ENCODE measurements around the gene TMEM233. TPM values are rescaled to one million over a fixed set of nuclear protein-coding genes. Genes with fewer than 3 reads are reported as not detected.

TMEM233 gene
- total and polyA plus RNA-seq, 2 experiments from 2014 or later, result 0.24 to 0.71 TPM

- TF ChIP-seq, protein P1, sequence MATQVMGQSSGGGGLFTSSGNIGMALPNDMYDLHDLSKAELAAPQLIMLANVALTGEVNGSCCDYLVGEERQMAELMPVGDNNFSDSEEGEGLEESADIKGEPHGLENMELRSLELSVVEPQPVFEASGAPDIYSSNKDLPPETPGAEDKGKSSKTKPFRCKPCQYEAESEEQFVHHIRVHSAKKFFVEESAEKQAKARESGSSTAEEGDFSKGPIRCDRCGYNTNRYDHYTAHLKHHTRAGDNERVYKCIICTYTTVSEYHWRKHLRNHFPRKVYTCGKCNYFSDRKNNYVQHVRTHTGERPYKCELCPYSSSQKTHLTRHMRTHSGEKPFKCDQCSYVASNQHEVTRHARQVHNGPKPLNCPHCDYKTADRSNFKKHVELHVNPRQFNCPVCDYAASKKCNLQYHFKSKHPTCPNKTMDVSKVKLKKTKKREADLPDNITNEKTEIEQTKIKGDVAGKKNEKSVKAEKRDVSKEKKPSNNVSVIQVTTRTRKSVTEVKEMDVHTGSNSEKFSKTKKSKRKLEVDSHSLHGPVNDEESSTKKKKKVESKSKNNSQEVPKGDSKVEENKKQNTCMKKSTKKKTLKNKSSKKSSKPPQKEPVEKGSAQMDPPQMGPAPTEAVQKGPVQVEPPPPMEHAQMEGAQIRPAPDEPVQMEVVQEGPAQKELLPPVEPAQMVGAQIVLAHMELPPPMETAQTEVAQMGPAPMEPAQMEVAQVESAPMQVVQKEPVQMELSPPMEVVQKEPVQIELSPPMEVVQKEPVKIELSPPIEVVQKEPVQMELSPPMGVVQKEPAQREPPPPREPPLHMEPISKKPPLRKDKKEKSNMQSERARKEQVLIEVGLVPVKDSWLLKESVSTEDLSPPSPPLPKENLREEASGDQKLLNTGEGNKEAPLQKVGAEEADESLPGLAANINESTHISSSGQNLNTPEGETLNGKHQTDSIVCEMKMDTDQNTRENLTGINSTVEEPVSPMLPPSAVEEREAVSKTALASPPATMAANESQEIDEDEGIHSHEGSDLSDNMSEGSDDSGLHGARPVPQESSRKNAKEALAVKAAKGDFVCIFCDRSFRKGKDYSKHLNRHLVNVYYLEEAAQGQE (IDR thresholded peaks at IDR 0.05; ENCODE audit: unreplicated experiment), result no peak
- TF ChIP-seq EZH2phosphoT487 (IDR thresholded peaks at IDR 0.05; ENCODE audit: unreplicated experiment), result no peak
- TF ChIP-seq, protein P2, sequence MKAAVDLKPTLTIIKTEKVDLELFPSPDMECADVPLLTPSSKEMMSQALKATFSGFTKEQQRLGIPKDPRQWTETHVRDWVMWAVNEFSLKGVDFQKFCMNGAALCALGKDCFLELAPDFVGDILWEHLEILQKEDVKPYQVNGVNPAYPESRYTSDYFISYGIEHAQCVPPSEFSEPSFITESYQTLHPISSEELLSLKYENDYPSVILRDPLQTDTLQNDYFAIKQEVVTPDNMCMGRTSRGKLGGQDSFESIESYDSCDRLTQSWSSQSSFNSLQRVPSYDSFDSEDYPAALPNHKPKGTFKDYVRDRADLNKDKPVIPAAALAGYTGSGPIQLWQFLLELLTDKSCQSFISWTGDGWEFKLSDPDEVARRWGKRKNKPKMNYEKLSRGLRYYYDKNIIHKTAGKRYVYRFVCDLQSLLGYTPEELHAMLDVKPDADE (IDR thresholded peaks at IDR 0.05), result no peak
- no peak for TF ChIP-seq CREB1 (CRISPR knock-in tag; IDR thresholded peaks at IDR 0.05; ENCODE audit: low read depth)
These were observed 74.8 kb downstream of the TMEM233 start (continued) for GRCh38 chr12:119668324-119668841.

GRCh38 chr12:119669744-119670472 lies 76.3 kb downstream of the TMEM233 start:
- H3K27ac Mint-ChIP-seq, result no peak overlapping the region
- H3K9me3 Mint-ChIP-seq, result no peaks in the 10 kb centered on the region
- Histone ChIP-seq H3K4me2 (no peak overlapping the region), H3K4me1 (ENCODE audit: insufficient read depth) (no peaks in the 10 kb centered on the region; the same call in 1 of the 2 replicates), H3K36me3 (ENCODE audit: insufficient read depth) (peaks cover 35% of the 10 kb centered on the region), H3K27ac (ENCODE audit: low read depth) (no peak overlapping the region), H3K27me3 (ENCODE audit: insufficient read depth) (no peaks in the 10 kb centered on the region), H3K9me2 (ENCODE audit: insufficient read depth) (no peaks in the 10 kb centered on the region), H3K79me2 (replicated peaks; ENCODE audit: insufficient read depth) (peaks cover 37% of the 10 kb centered on the region), H4K20me1 (replicated peaks; ENCODE audit: insufficient read depth) (peaks cover 20% of the 10 kb centered on the region; the same call in 1 of the 2 replicates), H3K4me3 (no peak overlapping the region), H3F3A (replicated peaks; ENCODE audit: low read depth) (peaks cover 7% of the 10 kb centered on the region), H2AFZ (no peak overlapping the region)
- DNase-seq (ENCODE audit: low spot score) (no peak), ATAC-seq (no peak)
- H3K36me3 Mint-ChIP-seq (ENCODE audit: low read depth), result peaks cover 56% of the 10 kb centered on the region
- peak overlapping the region; percentile 43 for H3K4me3 Mint-ChIP-seq
- H3K4me1 Mint-ChIP-seq, result peaks cover 10% of the 10 kb centered on the region
- peaks cover 3% of the 10 kb centered on the region for H3K27me3 Mint-ChIP-seq (ENCODE audit: insufficient read depth, low read depth, poor library complexity)
- no peak for TF ChIP-seq CREB1 (CRISPR knock-in tag; IDR thresholded peaks at IDR 0.05; ENCODE audit: low read depth)
- TF ChIP-seq, protein P1 (IDR thresholded peaks at IDR 0.05; ENCODE audit: unreplicated experiment), result no peak
- TF ChIP-seq EZH2 (IDR thresholded peaks at IDR 0.05; ENCODE audit: low read depth, unreplicated experiment), result no peak
- TF ChIP-seq, protein P2 (IDR thresholded peaks at IDR 0.05), result no peak
- TF ChIP-seq STAT1 (IDR thresholded peaks at IDR 0.05; ENCODE audit: unreplicated experiment), result no peak
- TF ChIP-seq ZNF114 (CRISPR knock-in tag; IDR thresholded peaks at IDR 0.05), result no peak
- TF ChIP-seq POLR2AphosphoS5 (IDR thresholded peaks at IDR 0.05; ENCODE audit: low read depth), result no peak
- no peak for TF ChIP-seq NANOG (IDR thresholded peaks at IDR 0.05; ENCODE audit: borderline replicate concordance)
- no peak for TF ChIP-seq JUNB (IDR thresholded peaks at IDR 0.05; ENCODE audit: unreplicated experiment)

All from GM23338 (cell line).